HG03097 (cell line): ENCODE results near the gene SLC22A31.

ENCODE experiments used
- ATAC-seq: cut with Tn5 transposase; IDR thresholded peaks from one replicate; pipeline ENCODE4 v1.9.1; 2021; ENCODE audit not compliant: unreplicated experiment, low FRiP score

The SLC22A31 gene

DNA sequence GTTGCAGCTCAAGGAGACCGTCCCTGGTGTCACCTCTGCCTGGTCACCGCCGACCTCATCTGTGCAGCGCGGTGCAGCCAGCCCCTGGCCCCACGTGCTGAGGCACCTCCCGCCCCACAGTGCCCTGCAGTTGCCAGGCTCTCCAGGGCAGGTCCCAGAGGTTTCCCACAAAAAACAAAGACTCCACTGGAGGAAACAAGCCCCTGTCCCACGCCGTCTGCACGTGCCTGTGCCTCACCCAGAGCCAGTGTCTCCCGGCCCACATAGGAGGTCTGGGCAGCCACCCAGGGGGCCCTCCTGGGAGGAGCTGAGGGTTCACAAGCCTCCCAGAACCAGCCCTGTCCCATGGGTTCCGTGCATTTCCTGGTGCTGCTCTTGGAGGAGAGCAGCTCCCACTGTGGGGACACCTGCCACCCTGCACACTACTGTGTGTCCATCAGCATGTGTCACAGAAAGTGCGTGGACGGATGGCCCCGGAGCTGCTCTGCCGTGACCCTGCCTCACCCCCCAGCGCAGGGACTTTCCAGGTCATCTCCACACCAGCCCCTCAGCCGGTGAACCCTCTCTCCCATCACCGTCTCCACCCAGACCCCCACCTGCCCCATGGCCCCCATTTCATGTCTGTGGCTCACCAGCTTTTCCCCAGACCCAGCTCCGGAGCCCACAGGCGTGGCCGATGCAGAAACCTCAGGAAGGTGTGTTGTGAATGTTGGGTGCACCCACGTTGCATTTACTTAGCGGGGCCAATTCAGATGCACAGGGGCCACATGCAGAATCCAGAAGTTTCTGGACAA, 45.8 kb downstream of the SLC22A31 start:
- ATAC-seq = no peak

DNA sequence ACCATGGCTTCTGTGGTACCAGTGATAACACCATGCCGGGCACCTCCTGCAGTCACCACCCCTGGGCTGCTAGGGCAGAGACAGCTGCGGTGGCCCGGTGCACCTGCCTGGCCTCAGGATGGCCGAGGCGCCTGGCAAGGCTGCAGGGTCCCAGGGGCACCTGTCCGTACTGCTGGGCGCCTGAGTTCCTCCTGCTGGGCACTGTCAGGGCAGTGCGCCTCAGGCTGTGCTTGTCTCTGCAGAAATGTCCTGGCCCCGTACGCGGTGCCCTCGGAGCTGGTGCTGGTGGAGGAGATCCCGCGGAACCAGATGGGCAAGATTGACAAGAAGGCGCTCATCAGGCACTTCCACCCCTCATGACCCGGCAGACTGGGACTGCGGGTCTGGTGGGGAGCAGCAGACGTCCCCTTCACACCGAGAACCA, 46.5 kb downstream of the SLC22A31 start:
- no peak for ATAC-seq

DNA sequence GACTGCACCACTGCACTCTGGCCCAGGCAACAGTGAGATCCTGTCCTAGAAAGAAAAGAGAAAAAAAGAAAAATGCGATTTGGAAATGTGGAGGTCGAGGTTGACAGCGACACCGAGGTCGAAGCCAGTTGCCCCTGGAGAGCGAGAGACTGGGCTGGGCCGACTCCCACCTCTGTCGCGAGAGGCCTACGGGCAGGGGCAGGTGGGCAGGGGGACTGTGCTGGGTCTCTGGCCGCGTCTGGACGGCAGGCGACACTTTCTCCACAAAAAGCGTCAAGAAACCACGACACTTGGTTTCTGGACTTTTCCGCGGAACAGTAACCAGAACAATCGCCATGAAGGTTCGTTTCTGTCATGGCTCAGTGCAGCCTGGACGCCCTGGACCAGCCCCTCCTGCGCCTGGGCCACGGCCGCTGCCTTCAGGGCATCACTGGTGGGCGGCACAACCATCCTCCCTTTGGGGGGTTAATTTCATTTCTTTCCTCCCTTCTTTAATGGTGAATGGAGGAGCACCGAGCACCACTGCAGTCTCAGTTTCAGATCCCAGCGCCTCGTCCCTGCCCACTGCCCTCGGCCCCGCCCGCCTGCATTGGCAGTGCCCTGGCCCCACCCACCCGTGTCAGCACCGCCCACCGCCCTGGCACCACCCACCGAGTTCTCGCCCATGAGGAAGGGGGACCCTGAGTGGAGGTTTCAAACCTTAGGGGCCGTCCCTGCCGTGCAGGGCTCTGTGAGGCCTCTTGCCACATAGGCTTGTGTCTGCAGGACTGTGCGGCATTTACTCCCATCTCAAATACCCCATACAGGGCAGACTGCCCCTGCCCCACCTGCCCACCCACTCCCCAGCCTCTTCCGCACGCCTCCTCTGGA, 47.3 kb downstream of the SLC22A31 start:
- ATAC-seq = no peak

DNA sequence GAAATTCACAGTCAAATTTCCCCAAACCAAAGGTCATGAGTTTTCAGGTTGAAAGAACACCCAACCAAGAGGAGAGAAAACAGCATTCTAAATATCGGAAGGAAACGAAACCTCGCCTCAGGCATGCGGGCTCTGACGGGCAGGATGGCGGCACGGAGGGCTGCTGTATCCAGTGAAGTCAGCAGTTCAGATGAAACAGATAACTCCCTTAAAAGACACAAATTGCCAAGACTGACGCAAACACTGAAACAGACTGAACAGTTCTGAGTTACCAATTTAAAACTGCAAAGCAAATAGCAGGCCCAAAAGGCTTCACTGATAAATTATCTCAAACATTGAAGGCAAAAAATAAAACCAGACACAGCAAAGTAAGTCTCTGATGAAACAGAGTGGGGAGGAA, 49.4 kb downstream of the SLC22A31 start:
- ATAC-seq = no peak

DNA sequence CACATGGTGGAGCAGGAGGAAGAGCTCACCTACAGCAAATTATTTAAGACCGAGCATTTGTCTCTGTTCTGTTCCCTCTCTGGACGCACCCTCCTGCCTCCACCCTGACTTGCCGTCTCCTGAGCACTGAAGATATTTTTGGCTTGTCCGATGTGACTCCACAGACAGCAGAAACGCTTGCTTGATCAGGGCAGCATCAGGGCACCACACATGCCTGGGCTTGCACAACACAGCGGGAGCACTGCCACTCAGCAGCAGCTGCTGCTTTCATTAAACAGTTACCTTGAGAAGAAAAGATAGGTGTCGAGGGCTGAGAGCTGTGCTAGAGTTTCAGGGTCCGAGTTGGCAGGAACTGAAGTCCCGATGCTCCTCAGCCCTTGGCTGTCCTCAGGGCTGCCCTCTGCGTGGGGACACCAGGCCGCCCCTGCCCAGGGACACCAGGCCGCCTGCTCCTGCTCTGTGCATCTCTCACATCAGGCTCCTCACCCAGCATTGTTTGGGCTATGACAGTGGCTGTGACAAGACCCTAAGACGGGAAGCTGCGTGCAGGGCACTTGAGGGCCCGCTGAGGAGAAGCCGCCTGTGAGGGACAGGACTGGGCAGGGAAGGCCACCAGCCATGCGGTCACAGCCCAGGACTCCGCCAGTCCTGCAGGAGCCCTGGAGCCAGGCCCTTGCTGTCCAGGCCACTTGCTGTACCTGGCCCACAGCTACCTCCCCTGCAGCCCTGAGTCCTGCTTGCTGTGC, 50.1 kb downstream of the SLC22A31 start:
- no peak for ATAC-seq

DNA sequence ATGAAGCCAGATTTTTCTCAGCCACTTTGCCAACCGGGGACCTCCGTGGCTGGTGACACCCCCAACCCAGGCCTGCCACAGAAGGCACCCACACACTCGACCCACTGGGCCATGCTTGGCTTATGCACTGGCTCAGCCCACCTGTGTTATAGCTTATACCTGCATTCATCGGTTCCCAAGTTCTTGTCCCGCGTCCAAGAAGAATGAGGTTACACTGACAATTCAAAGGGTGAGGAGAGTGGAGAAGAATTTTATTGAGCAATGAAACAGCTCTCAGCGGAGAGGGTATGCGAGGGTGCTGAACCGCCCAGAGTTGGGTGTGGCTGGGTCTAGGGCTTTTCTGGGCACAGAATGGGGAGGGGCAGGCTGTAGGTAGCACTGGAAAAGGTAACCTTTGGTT, 51.0 kb downstream of the SLC22A31 start:
- no peak for ATAC-seq

DNA sequence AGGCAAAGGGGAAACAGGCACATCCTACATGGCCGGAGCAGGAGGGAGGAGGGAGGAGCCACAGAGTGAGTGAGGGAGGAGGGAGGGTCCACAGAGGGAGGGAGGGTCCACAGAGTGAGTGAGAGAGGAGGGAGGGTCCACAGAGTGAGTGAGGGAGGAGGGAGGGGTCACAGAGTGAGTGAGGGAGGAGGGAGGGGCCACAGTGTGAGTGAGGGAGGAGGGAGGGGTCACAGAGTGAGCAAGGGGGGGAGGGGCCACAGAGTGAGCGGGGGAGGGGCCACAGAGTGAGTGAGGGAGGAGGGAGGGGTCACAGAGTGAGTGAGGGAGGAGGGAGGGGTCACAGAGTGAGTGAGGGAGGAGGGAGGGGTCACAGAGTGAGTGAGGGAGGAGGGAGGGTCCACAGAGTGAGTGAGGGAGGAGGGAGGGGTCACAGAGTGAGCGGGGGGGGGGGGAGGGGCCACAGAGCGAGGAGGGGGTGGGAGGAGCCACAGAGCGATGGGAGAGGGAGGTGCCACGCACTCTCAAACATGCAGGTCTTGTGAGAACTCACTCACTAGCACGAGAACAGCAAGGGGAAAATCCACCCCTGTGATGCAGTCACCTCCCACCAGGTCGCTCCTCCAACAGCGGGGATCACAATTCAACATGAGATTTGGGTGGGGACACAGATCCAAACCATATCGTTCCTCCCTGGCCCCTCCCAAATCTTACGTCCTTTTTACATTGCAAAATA, 53.1 kb downstream of the SLC22A31 start:
- no peak for ATAC-seq

DNA sequence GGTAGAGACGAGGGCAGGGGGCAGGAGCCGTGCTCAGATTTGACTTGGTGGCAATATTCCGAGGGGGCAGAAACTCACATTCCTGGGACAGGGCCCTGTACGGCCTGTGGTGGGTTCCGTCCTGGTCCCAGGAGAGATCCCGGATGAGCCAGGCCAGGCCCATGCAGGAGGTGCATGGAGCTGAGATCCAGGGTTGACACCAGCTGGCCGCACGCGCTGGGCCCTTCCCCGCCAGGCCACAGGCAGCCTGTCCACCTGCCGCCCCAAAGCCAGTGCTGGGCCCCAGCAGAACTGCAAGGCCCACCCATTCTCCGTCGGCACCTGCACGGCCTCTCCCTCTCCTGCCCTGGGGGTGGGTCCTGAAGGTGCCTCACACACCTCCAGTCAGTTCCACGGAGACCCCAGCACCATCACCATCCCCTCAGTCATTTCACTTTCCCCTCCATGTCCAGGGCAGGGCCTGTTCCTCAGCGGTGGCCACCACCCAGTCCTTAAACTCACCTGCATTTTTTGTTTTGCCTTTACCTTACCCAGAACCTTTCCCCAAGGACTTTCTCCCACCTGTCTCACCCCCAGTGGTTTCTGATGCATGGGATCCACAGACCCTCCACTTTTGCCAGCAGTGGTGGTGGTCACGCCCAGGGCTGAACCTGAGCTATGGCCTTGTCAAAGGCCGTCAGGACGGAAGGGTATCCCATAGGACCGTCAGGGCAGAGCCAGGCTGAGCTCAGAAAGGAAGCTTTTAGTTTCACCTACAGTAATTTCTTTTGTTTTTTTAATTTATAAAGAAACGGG, 53.9 kb downstream of the SLC22A31 start:
- ATAC-seq = no peak
